GM12878 (cell line): ENCODE data around the gene EGFR. TPM values are rescaled to one million over a fixed set of nuclear protein-coding genes. Genes with fewer than 3 reads are reported as not detected.

Source experiments
- ATAC-seq: fragments of 200-7000 bp; cut with Tn5 transposase; 3 replicates; pipeline ENCODE4 v1.9.1; 2020; ENCODE audit warnings: mild to moderate bottlenecking, moderate library complexity
- BruUV-seq: library from RNA; stranded (reverse); fragments of 400-500 nt; replicated peaks from 2 replicates; lab custom pipeline; 2021; lab: Mats Ljungman, UMichigan
- CTCF ChIA-PET: fragments of 300-600 bp; sonication (Branson Sonifier 250); formaldehyde crosslinking; extraction: SDS; loops from one replicate; lab custom pipeline; 2021; ENCODE audit warnings: inconsistent platforms; lab: Yijun Ruan, JAX
- POLR2A ChIA-PET: fragments of 350-600 bp; formaldehyde crosslinking; extraction: SDS; loops from one replicate; lab custom pipeline; 2021; ENCODE audit warnings: inconsistent platforms; lab: Charles Lee
- RAD21 ChIA-PET: fragments of 300-600 bp; sonication (Branson Sonifier 250); formaldehyde crosslinking; loops from one replicate; lab custom pipeline; 2023; ENCODE audit warnings: antibody characterized with exemption; ENCODE audit not compliant: unreplicated experiment; lab: Charles Lee
- SMC1A ChIA-PET: fragments of 300-600 bp; sonication (Branson Sonifier 250); formaldehyde crosslinking; loops from one replicate; lab custom pipeline; 2023; ENCODE audit not compliant: unreplicated experiment, uncharacterized antibody; lab: Charles Lee
- DNase-seq: peaks from one replicate; pipeline ENCODE4 v3.0.0-alpha.2; 2011; ENCODE audit warnings: low read depth, low spot score
- FAIRE-seq: peaks from 3 replicates; lab custom pipeline; 2011; peaks lifted over from hg19 to GRCh38; lab: Jason Lieb, UNC
- H2AFZ ChIP-seq: 2 replicates; pipeline ENCODE4 v1.6.0; 2011; ENCODE audit warnings: low read depth, low read length, control low read depth; ENCODE audit not compliant: control insufficient read depth
- H3K27ac ChIP-seq: 2 replicates; pipeline ENCODE4 v1.5.1; 2011; ENCODE audit warnings: control low read depth; ENCODE audit not compliant: control insufficient read depth, insufficient read depth
- H3K27me3 ChIP-seq, 2 experiments: replicated peaks in 1 of 2; 2 replicates each; pipeline versions ENCODE4 v1.6.0 to v1.6.1; 2011; ENCODE audit warnings: low read length in 1 of 2; ENCODE audit not compliant: control insufficient read depth in 2 of 2, insufficient read depth in 2 of 2
- H3K36me3 ChIP-seq, 2 experiments: 2 replicates each; pipeline ENCODE4 v1.5.1; 2011; ENCODE audit warnings: low read length in 1 of 2; ENCODE audit not compliant: control insufficient read depth in 2 of 2, insufficient read depth in 2 of 2
- H3K4me1 ChIP-seq: 2 replicates; pipeline ENCODE4 v1.6.1; 2011; ENCODE audit warnings: mild to moderate bottlenecking, low read length, moderate library complexity, mixed read lengths; ENCODE audit not compliant: control insufficient read depth, insufficient read depth
- H3K4me2 ChIP-seq: 2 replicates; pipeline ENCODE4 v1.6.0; 2011; ENCODE audit warnings: control low read depth; ENCODE audit not compliant: control insufficient read depth, insufficient read depth
- H3K4me3 ChIP-seq: fragments of 200-600 bp; sonication (generic); 2 replicates; pipeline ENCODE4 v1.5.1; 2016
- H3K79me2 ChIP-seq: 2 replicates; pipeline ENCODE4 v1.6.0; 2011; ENCODE audit warnings: low read length; ENCODE audit not compliant: control insufficient read depth, insufficient read depth
- H3K9ac ChIP-seq: 2 replicates; pipeline ENCODE4 v1.8.0; 2011; ENCODE audit warnings: low read length, control low read depth, mixed read lengths; ENCODE audit not compliant: control insufficient read depth, insufficient read depth
- H3K9me3 ChIP-seq: replicated peaks from 3 replicates; pipeline ENCODE4 v1.5.1; 2011; ENCODE audit warnings: mild to moderate bottlenecking, low read length; ENCODE audit not compliant: control insufficient read depth, insufficient read depth
- H4K20me1 ChIP-seq: 2 replicates; pipeline ENCODE4 v1.6.0; 2011; ENCODE audit not compliant: control insufficient read depth, insufficient read depth
- CEBPB ChIP-seq, 2 experiments: fragments of 150-350 bp in 1 of 2; IDR thresholded peaks; 2 replicates each; pipeline ENCODE4 v1.6.1; 2012 to 2014; ENCODE audit warnings: low read depth in 2 of 2, low read length in 2 of 2, borderline replicate concordance in 1 of 2, inconsistent platforms in 1 of 2
- ETV6 ChIP-seq, 2 experiments: fragments of 450-650 bp in 1 of 2; IDR thresholded peaks in 1 of 2; conservative IDR thresholded peaks in 1 of 2; 2 replicates each; pipeline ENCODE4 v1.6.1; 2014; ENCODE audit warnings: antibody characterized with exemption in 1 of 2, borderline replicate concordance in 1 of 2, low read depth in 1 of 2, mild to moderate bottlenecking in 1 of 2, moderate library complexity in 1 of 2
- WGBS: methylation state at CpG from one replicate; pipeline ENCODE4 v1.1.6; 2016; ENCODE audit warnings: low lambda C conversion rate; ENCODE audit not compliant: insufficient replicate concordance, insufficient coverage; ENCODE audit errors: missing lambda C conversion rate; 5-methylcytosine and 5-hydroxymethylcytosine counted together
- in situ Hi-C: fragments of 300-500 bp; cut with MboI; formaldehyde crosslinking; loops from 9 replicates; pipeline ENCODE4 v1.14.3; 2018; ENCODE audit warnings: mixed read lengths
- intact Hi-C: fragments of 100-400 bp; cut with micrococcal nuclease; formaldehyde crosslinking; loops from one replicate; pipeline ENCODE4 v1.14.2; 2022; ENCODE audit not compliant: unreplicated experiment
- polyA plus RNA-seq, 11 experiments: library from polyadenylated mRNA; depleted of rRNA in 4 of 11; unstranded in 6 of 11; stranded (reverse) in 5 of 11; fragments of >200 nt; fragmentation: Nextera tagmentation in 4 of 11; fragmentation: Illumina TruSeq in 1 of 11; extraction: Ambion mirVana in 4 of 11; extraction: Trizol in 1 of 11; gene quantifications; 1 replicate in 1 of 11; 2 replicates in 10 of 11; pipeline versions ENCODE4 v1.2.1 to v1.2.3, GENCODE V29; 2011 to 2016; ENCODE audit warnings: inconsistent platforms in 2 of 11, missing spikeins in 2 of 11, low read depth in 1 of 11
- total RNA-seq, 4 experiments: library from RNA; depleted of rRNA in 3 of 4; stranded (reverse); fragments of >200 nt in 3 of 4; fragmentation: Illumina TruSeq in 1 of 4; extraction: Trizol in 1 of 4; gene quantifications; 2 replicates each; pipeline versions ENCODE4 v1.2.1 to v1.2.3, GENCODE V29; 2013 to 2021
- TF ChIP-seq, protein P1 (sequence below): IDR thresholded peaks from 2 replicates; pipeline ENCODE4 v1.6.1; 2011; ENCODE audit warnings: mild to moderate bottlenecking, low read depth, low read length, moderate library complexity; ENCODE audit not compliant: insufficient replicate concordance

Gene EGFR
- total and polyA plus RNA-seq, 10 of the 15 experiments (the other 5 are each of a cell fraction or from before 2014, with no cell fraction given), result 0.01 to 0.31 TPM; not detected in 8

DNA sequence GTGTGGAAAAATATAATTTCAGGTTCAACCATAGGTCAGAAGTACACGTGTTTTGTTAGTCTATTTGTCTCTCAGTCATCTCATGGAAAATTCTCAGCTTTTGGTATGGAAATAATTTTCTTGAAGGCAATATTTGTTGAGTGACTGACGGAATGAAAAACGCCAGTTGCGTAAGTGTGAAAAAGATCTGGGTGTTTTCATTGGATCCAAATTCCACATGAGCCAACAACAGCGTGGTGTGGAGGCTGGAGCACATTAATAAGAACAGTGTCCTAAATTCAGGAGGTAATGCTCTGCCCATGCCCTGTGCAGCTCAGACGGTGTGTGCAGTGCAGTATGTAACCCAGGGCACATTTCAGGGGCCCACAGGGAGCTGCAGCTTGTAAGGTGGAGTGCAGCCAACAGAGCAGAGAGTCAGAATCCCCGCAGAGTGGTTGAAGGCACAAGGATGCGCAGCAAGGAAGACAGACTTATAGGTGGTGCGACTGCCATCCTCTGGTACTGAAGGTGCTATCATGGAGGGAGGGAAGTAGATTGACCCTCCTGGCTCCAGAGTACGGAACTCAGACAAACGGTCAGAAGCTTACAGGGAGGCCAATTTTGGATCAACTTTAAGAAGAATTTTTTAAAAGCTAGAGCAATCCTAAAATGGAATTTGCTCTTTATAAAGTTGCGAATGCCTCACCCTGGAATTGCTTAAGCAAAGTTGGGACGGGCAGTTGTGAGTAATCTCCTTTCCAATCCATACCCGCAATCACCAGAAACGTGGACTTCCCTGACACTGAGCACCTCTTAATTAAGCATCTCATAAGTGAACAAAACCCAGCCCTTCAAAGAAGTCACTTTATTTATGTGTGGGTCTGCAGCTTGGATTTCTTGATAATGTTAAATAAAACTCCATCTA is 38.0 kb downstream of the EGFR start:
- Histone ChIP-seq H3K9me3 (no peaks in the 10 kb centered on the region), H3K36me3 (no peaks in the 10 kb centered on the region), H2AFZ (no peak overlapping the region), H3K9ac (no peak overlapping the region), H3K4me1 (no peaks in the 10 kb centered on the region), H3K4me2 (no peak overlapping the region), H3K27ac (no peak overlapping the region), H3K4me3 (no peak overlapping the region), H4K20me1 (no peaks in the 10 kb centered on the region), H3K27me3 (no peaks in the 10 kb centered on the region; a peak in 1 of 4 replicates), H3K79me2 (no peaks in the 10 kb centered on the region)
- ChIA-PET POLR2A (no interaction called here), SMC1A (interaction anchor here (1.7 kb wide), 1 partner anchor 20 kb away, joined by 4 read pairs; no protein-coding TSS in a partner anchor), CTCF (interaction anchor here (0.8 to 1.0 kb wide), 2 partner anchors 198 to 358 kb away, joined by 3 read pairs; no protein-coding TSS in a partner anchor), RAD21 (no interaction called here)
- ATAC-seq (no peak), DNase-seq (no peak), FAIRE-seq (no peak)
- WGBS, result 56% methylated on average over 15 of the region's 15 CpGs
- no TSS peak for BruUV-seq
- intact Hi-C loops (no loop called here), in situ Hi-C loops (no loop called here)
- TF ChIP-seq ETV6 (conservative IDR thresholded peaks at IDR 0.05 in 1 of 2, IDR thresholded peaks at IDR 0.05 in 1 of 2; ENCODE audit: borderline replicate concordance in 1 of 2, low read depth in 1 of 2) (no peak), CEBPB (IDR thresholded peaks at IDR 0.05; ENCODE audit: borderline replicate concordance in 1 of 2, low read depth in 2 of 2, low read length in 2 of 2) (no peak)
- TF ChIP-seq, protein P1, sequence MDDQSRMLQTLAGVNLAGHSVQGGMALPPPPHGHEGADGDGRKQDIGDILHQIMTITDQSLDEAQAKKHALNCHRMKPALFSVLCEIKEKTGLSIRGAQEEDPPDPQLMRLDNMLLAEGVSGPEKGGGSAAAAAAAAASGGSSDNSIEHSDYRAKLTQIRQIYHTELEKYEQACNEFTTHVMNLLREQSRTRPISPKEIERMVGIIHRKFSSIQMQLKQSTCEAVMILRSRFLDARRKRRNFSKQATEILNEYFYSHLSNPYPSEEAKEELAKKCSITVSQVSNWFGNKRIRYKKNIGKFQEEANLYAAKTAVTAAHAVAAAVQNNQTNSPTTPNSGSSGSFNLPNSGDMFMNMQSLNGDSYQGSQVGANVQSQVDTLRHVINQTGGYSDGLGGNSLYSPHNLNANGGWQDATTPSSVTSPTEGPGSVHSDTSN, result no peak
